Measurements from ENCODE around the gene TMEM132D.

TMEM132D gene

DNA sequence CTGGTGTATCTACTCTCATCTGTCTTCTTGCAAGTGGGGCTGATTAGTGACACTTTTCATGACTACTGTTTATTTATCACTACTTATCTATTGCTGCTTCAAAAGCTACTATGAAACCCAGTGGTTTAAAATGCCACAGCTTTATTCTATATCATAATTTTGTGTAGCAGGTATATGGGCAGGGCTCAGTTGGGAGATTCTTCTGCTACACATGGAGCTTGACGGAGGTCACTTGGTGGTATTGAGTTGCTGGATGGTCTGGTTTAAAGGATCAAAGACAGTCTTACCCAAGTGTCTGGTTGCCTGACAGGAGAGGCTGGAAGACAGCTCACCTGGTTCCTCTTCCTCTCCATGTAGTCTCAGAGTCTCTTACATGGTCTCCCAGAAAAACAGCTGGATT lies 222.7 kb downstream of the TMEM132D start:
- Histone ChIP-seq H3K27ac (ENCODE audit: low read depth, low read length) (no peak overlapping the region), H3K9ac (ENCODE audit: low read length in 5 of 5) (no peak overlapping the region), H3K4me1 (ENCODE audit: control insufficient read depth in 5 of 5, insufficient read depth in 5 of 5, low read length in 5 of 5) (no peaks in the 10 kb centered on the region), H3K4me3 (ENCODE audit: low read depth in 1 of 5, low read length in 5 of 5) (no peak overlapping the region), H3K27me3 (ENCODE audit: control insufficient read depth in 5 of 5, insufficient read depth in 4 of 5, low read length in 5 of 5) (no peaks in the 10 kb centered on the region), H3K9me3 (ENCODE audit: control insufficient read depth in 5 of 5, low read length in 5 of 5) (peaks cover 0 to 29% (median 24%) of the 10 kb centered on the region in 5 donors), H3K36me3 (ENCODE audit: control insufficient read depth in 5 of 5, insufficient read depth in 5 of 5, low read length in 5 of 5) (no peaks in the 10 kb centered on the region)

GRCh38 chr12:129676411-129676810 lies 227.4 kb downstream of the TMEM132D start:
- H3K4me3 ChIP-seq (ENCODE audit: low read depth in 1 of 5, low read length in 5 of 5), result no peak overlapping the region
- no peaks in the 10 kb centered on the region for H3K4me1 ChIP-seq (ENCODE audit: control insufficient read depth in 5 of 5, insufficient read depth in 5 of 5, low read length in 5 of 5)
- no peak overlapping the region for H3K9ac ChIP-seq (ENCODE audit: low read length in 5 of 5)
- H3K36me3 ChIP-seq (ENCODE audit: control insufficient read depth in 5 of 5, insufficient read depth in 5 of 5, low read length in 5 of 5), result no peaks in the 10 kb centered on the region
- peaks cover 0 to 14% (median 8%) of the 10 kb centered on the region in 5 donors for H3K9me3 ChIP-seq (ENCODE audit: control insufficient read depth in 5 of 5, low read length in 5 of 5)
- H3K27ac ChIP-seq (ENCODE audit: low read depth, low read length), result no peak overlapping the region
- no peaks in the 10 kb centered on the region for H3K27me3 ChIP-seq (ENCODE audit: control insufficient read depth in 5 of 5, insufficient read depth in 4 of 5, low read length in 5 of 5)

GRCh38 chr12:129675947-129676346 lies 227.9 kb downstream of the TMEM132D start:
- no peak overlapping the region for H3K4me3 ChIP-seq (ENCODE audit: low read depth in 1 of 5, low read length in 5 of 5)
- H3K27ac ChIP-seq (ENCODE audit: low read depth, low read length), result no peak overlapping the region
- H3K36me3 ChIP-seq (ENCODE audit: control insufficient read depth in 5 of 5, insufficient read depth in 5 of 5, low read length in 5 of 5), result no peaks in the 10 kb centered on the region
- peaks cover 0 to 9% (median 7%) of the 10 kb centered on the region in 5 donors for H3K9me3 ChIP-seq (ENCODE audit: control insufficient read depth in 5 of 5, low read length in 5 of 5)
- no peaks in the 10 kb centered on the region for H3K27me3 ChIP-seq (ENCODE audit: control insufficient read depth in 5 of 5, insufficient read depth in 4 of 5, low read length in 5 of 5)
- no peak overlapping the region for H3K9ac ChIP-seq (ENCODE audit: low read length in 5 of 5)
- H3K4me1 ChIP-seq (ENCODE audit: control insufficient read depth in 5 of 5, insufficient read depth in 5 of 5, low read length in 5 of 5), result no peaks in the 10 kb centered on the region

GRCh38 chr12:129675496-129675895 lies 228.3 kb downstream of the TMEM132D start:
- Histone ChIP-seq H3K27me3 (ENCODE audit: control insufficient read depth in 5 of 5, insufficient read depth in 4 of 5, low read length in 5 of 5) (no peaks in the 10 kb centered on the region), H3K36me3 (ENCODE audit: control insufficient read depth in 5 of 5, insufficient read depth in 5 of 5, low read length in 5 of 5) (no peaks in the 10 kb centered on the region), H3K9ac (ENCODE audit: low read length in 5 of 5) (no peak overlapping the region), H3K4me3 (ENCODE audit: low read depth in 1 of 5, low read length in 5 of 5) (no peak overlapping the region), H3K27ac (ENCODE audit: low read depth, low read length) (no peak overlapping the region), H3K9me3 (ENCODE audit: control insufficient read depth in 5 of 5, low read length in 5 of 5) (peaks cover 0 to 5% (median 2%) of the 10 kb centered on the region in 5 donors), H3K4me1 (ENCODE audit: control insufficient read depth in 5 of 5, insufficient read depth in 5 of 5, low read length in 5 of 5) (no peaks in the 10 kb centered on the region)

DNA sequence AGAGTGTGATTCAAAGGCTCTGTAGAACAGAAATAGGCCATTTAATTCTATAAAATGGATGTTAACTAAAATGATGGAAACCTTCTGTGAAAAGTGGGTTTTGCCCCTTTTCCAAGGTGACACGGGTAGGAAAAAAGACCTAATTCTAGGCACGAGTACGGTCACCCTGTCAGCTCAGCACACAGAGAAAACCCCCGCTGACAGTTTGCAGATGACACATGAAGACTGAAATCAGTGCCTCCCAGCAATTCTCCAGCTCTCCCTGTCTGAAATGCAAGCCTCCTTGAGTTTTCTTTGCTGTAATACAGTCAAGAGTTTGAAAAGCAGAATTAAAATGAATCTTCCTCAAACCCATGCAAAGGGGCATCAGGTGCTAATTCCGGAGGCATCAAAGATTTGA lies 230.0 kb downstream of the TMEM132D start:
- Histone ChIP-seq H3K27ac (ENCODE audit: low read depth, low read length) (no peak overlapping the region), H3K4me3 (ENCODE audit: low read depth in 1 of 5, low read length in 5 of 5) (no peak overlapping the region), H3K4me1 (ENCODE audit: control insufficient read depth in 5 of 5, insufficient read depth in 5 of 5, low read length in 5 of 5) (no peaks in the 10 kb centered on the region), H3K9me3 (ENCODE audit: control insufficient read depth in 5 of 5, low read length in 5 of 5) (peaks cover 0 to 3% (median 0%) of the 10 kb centered on the region in 5 donors), H3K36me3 (ENCODE audit: control insufficient read depth in 5 of 5, insufficient read depth in 5 of 5, low read length in 5 of 5) (no peaks in the 10 kb centered on the region), H3K27me3 (ENCODE audit: control insufficient read depth in 5 of 5, insufficient read depth in 4 of 5, low read length in 5 of 5) (no peaks in the 10 kb centered on the region), H3K9ac (ENCODE audit: low read length in 5 of 5) (no peak overlapping the region)

DNA sequence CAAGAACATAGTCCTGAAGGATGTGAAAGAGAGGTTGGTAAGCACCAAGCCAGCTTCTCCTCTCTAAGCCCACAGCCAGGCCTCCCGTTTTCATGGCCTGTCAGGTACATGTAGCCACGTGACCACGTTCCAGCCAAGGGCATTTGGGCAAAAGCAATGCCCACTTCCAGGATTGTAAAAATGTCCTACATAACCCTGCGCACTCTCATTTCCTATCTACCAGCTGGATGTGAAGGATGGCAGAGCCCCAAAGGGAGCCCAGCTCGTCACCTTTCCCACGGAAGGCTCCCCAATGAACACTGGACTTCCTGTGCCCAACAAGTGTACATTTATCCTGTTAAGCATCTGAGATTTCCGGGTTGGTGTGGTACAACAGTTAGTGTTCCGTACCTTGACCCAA lies 231.7 kb downstream of the TMEM132D start:
- Histone ChIP-seq H3K9me3 (ENCODE audit: control insufficient read depth in 5 of 5, low read length in 5 of 5) (peaks cover 0 to 3% (median 0%) of the 10 kb centered on the region in 5 donors), H3K27me3 (ENCODE audit: control insufficient read depth in 5 of 5, insufficient read depth in 4 of 5, low read length in 5 of 5) (no peaks in the 10 kb centered on the region), H3K36me3 (ENCODE audit: control insufficient read depth in 5 of 5, insufficient read depth in 5 of 5, low read length in 5 of 5) (no peaks in the 10 kb centered on the region), H3K4me3 (ENCODE audit: low read depth in 1 of 5, low read length in 5 of 5) (no peak overlapping the region), H3K27ac (ENCODE audit: low read depth, low read length) (no peak overlapping the region), H3K9ac (ENCODE audit: low read length in 5 of 5) (no peak overlapping the region), H3K4me1 (ENCODE audit: control insufficient read depth in 5 of 5, insufficient read depth in 5 of 5, low read length in 5 of 5) (no peaks in the 10 kb centered on the region)

DNA sequence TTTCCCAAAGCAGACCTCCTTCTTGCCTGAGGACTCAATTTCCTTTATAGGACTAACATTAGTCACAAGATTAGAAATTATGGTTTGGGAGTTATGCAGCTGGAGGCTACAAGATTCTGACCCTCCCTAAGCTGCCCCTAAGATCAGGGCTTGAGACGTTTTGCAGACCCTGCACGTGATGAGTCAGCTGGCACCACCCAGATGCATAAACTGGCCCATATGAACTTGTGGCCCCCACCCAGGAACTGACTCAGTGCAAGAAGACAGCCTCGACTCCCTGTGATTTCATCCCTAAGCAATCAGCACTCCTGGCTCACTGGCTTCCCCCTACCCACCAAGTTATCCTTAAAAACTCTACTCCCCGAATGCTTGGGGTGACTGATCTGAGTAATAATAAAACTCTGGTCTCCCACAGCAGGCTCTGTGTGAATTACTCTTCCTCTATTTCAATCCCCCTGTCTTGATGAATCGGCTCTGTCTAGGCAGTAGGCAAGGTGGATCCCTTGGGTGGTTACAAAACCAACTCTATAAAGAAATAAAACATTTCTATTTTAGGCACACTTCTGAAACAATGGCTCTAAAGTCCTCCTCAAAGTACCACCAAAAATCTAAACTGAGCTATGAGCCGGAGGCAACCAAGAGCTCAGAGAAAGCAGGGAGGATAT lies 233.4 kb downstream of the TMEM132D start:
- Histone ChIP-seq H3K9ac (ENCODE audit: low read length in 5 of 5) (no peak overlapping the region), H3K9me3 (ENCODE audit: control insufficient read depth in 5 of 5, low read length in 5 of 5) (peaks cover 0 to 3% (median 0%) of the 10 kb centered on the region in 5 donors), H3K27me3 (ENCODE audit: control insufficient read depth in 5 of 5, insufficient read depth in 4 of 5, low read length in 5 of 5) (no peaks in the 10 kb centered on the region)

GRCh38 chr12:129665414-129665813 lies 238.4 kb downstream of the TMEM132D start:
- peaks cover 0 to 2% (median 0%) of the 10 kb centered on the region in 5 donors for H3K9me3 ChIP-seq (ENCODE audit: control insufficient read depth in 5 of 5, low read length in 5 of 5)
- no peaks in the 10 kb centered on the region for H3K4me1 ChIP-seq (ENCODE audit: control insufficient read depth in 5 of 5, insufficient read depth in 5 of 5, low read length in 5 of 5)
- no peaks in the 10 kb centered on the region for H3K27me3 ChIP-seq (ENCODE audit: control insufficient read depth in 5 of 5, insufficient read depth in 4 of 5, low read length in 5 of 5)
- no peaks in the 10 kb centered on the region for H3K36me3 ChIP-seq (ENCODE audit: control insufficient read depth in 5 of 5, insufficient read depth in 5 of 5, low read length in 5 of 5)
- no peak overlapping the region for H3K27ac ChIP-seq (ENCODE audit: low read depth, low read length)
- H3K9ac ChIP-seq (ENCODE audit: low read length in 5 of 5), result no peak overlapping the region
- H3K4me3 ChIP-seq (ENCODE audit: low read depth in 1 of 5, low read length in 5 of 5), result no peak overlapping the region

More for the DNA sequence above, 233.4 kb downstream of the TMEM132D start:
- no peak overlapping the region for H3K27ac ChIP-seq (ENCODE audit: low read depth, low read length)
- no peak overlapping the region for H3K4me3 ChIP-seq (ENCODE audit: low read depth in 1 of 5, low read length in 5 of 5)
- H3K4me1 ChIP-seq (ENCODE audit: control insufficient read depth in 5 of 5, insufficient read depth in 5 of 5, low read length in 5 of 5), result no peaks in the 10 kb centered on the region
- no peaks in the 10 kb centered on the region for H3K36me3 ChIP-seq (ENCODE audit: control insufficient read depth in 5 of 5, insufficient read depth in 5 of 5, low read length in 5 of 5)

DNA sequence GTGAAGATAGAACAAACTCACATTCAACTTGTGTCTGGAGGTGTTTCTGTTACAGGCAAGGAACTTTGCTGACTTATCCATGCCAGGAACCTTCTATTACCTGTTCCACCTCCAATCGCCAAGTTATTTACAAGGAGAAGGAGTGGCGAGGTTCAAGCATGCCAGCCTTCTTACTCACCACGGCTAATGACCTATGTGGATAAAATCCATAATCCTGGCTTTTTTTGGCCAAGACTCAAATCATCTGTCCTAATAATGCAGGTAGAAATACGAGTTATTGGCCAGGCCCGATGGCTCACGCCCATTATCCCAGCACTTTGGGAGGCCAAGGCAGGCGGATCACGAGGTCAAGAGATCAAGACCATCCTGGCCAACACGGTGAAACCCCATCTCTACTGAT lies 241.6 kb downstream of the TMEM132D start:
- Histone ChIP-seq H3K9ac (ENCODE audit: low read length in 5 of 5) (no peak overlapping the region), H3K4me1 (ENCODE audit: control insufficient read depth in 5 of 5, insufficient read depth in 5 of 5, low read length in 5 of 5) (no peaks in the 10 kb centered on the region), H3K4me3 (ENCODE audit: low read depth in 1 of 5, low read length in 5 of 5) (no peak overlapping the region), H3K9me3 (ENCODE audit: control insufficient read depth in 5 of 5, low read length in 5 of 5) (peaks cover 0 to 8% (median 0%) of the 10 kb centered on the region in 5 donors), H3K27ac (ENCODE audit: low read depth, low read length) (no peak overlapping the region), H3K36me3 (ENCODE audit: control insufficient read depth in 5 of 5, insufficient read depth in 5 of 5, low read length in 5 of 5) (no peaks in the 10 kb centered on the region), H3K27me3 (ENCODE audit: control insufficient read depth in 5 of 5, insufficient read depth in 4 of 5, low read length in 5 of 5) (no peaks in the 10 kb centered on the region)

GRCh38 chr12:129660946-129661345 lies 242.9 kb downstream of the TMEM132D start:
- no peaks in the 10 kb centered on the region for H3K4me1 ChIP-seq (ENCODE audit: control insufficient read depth in 5 of 5, insufficient read depth in 5 of 5, low read length in 5 of 5)
- no peaks in the 10 kb centered on the region for H3K36me3 ChIP-seq (ENCODE audit: control insufficient read depth in 5 of 5, insufficient read depth in 5 of 5, low read length in 5 of 5)
- H3K27ac ChIP-seq (ENCODE audit: low read depth, low read length), result no peak overlapping the region
- H3K9me3 ChIP-seq (ENCODE audit: control insufficient read depth in 5 of 5, low read length in 5 of 5), result peaks cover 0 to 8% (median 0%) of the 10 kb centered on the region in 5 donors
- no peaks in the 10 kb centered on the region for H3K27me3 ChIP-seq (ENCODE audit: control insufficient read depth in 5 of 5, insufficient read depth in 4 of 5, low read length in 5 of 5)
- H3K4me3 ChIP-seq (ENCODE audit: low read depth in 1 of 5, low read length in 5 of 5), result no peak overlapping the region
- no peak overlapping the region for H3K9ac ChIP-seq (ENCODE audit: low read length in 5 of 5)
